ENCODE measurements around the gene C10orf71.

The C10orf71 gene

DNA sequence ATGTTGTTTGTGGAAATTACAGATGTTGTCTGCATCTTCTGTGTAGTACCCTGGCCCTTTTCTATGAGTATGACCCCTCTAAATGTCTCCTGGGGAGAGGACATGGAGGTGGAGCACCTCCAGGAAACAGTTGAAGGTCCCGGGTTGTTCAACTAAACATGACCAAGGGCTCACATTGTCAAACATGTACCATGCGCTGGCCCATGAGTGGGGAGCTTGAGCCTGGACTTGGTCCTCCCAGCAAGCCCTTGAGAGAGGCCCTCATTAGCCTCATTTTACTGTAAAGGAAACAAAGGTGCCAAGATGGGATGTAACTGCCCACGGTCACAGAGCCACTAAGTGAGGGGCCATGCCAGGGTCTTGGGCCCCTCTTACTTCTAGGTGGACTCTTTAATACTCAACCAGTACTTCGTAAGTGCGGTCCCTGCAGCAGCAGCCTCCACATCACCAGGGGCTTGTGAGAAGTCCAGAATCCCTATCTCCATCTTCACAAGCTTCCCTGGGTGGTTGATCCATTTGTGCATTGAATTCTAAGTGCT, 31.2 kb downstream of the C10orf71 start:
- DNase-seq (ENCODE audit: low spot score): no peak
- in situ Hi-C loops (cut with MboI; ENCODE audit: low pct_unique_long_range_greater_than_20kb, low sequenced_read_pairs, unreplicated experiment): no loop called here

GRCh38 chr10:49331431-49331830, 32.5 kb downstream of the C10orf71 start:
- TF ChIP-seq, protein P1, sequence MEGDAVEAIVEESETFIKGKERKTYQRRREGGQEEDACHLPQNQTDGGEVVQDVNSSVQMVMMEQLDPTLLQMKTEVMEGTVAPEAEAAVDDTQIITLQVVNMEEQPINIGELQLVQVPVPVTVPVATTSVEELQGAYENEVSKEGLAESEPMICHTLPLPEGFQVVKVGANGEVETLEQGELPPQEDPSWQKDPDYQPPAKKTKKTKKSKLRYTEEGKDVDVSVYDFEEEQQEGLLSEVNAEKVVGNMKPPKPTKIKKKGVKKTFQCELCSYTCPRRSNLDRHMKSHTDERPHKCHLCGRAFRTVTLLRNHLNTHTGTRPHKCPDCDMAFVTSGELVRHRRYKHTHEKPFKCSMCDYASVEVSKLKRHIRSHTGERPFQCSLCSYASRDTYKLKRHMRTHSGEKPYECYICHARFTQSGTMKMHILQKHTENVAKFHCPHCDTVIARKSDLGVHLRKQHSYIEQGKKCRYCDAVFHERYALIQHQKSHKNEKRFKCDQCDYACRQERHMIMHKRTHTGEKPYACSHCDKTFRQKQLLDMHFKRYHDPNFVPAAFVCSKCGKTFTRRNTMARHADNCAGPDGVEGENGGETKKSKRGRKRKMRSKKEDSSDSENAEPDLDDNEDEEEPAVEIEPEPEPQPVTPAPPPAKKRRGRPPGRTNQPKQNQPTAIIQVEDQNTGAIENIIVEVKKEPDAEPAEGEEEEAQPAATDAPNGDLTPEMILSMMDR (IDR thresholded peaks at IDR 0.05; ENCODE audit: extremely low read depth, insufficient read depth, missing control alignments): no peak
- in situ Hi-C loops (cut with MboI; ENCODE audit: low pct_unique_long_range_greater_than_20kb, low sequenced_read_pairs, unreplicated experiment): no loop called here
- DNase-seq (ENCODE audit: low spot score): no peak

More for the DNA sequence above, 31.2 kb downstream of the C10orf71 start:
- TF ChIP-seq, protein P1 (IDR thresholded peaks at IDR 0.05; ENCODE audit: extremely low read depth, insufficient read depth, missing control alignments): no peak

GRCh38 chr10:49332333-49332732, 33.4 kb downstream of the C10orf71 start:
- in situ Hi-C loops (cut with MboI; ENCODE audit: low pct_unique_long_range_greater_than_20kb, low sequenced_read_pairs, unreplicated experiment): no loop called here
- no peak for DNase-seq (ENCODE audit: low spot score)
- TF ChIP-seq, protein P1 (IDR thresholded peaks at IDR 0.05; ENCODE audit: extremely low read depth, insufficient read depth, missing control alignments): no peak

DNA sequence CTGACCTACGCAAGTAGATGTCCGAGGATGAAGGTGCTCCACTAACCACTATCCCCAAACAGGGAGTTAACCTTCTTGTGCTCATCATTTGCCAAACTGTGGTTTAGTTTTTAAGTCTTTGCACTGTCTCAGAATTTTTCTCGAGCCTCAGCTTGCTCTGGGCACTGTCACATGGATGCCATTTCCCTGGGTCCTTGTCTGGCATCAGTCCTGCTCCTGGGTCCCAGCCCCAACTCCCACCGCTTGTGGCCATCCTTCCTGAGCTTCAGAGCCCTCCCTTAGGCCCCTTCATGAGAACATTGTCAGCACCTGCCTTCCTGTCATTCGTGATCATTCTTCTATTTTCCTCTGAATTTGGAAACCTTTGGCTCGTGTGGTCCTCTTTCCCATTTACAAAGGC, 33.8 kb downstream of the C10orf71 start:
- TF ChIP-seq, protein P1 (IDR thresholded peaks at IDR 0.05; ENCODE audit: extremely low read depth, insufficient read depth, missing control alignments): no peak
- no peak for DNase-seq (ENCODE audit: low spot score)
- in situ Hi-C loops (cut with MboI; ENCODE audit: low pct_unique_long_range_greater_than_20kb, low sequenced_read_pairs, unreplicated experiment): no loop called here

- no peak for DNase-seq (ENCODE audit: low spot score)
- TF ChIP-seq, protein P1 (IDR thresholded peaks at IDR 0.05; ENCODE audit: extremely low read depth, insufficient read depth, missing control alignments): no peak
- in situ Hi-C loops (cut with MboI; ENCODE audit: low pct_unique_long_range_greater_than_20kb, low sequenced_read_pairs, unreplicated experiment): no loop called here
Observed at GRCh38 chr10:49333192-49333591, 34.2 kb downstream of the C10orf71 start.

- DNase-seq (ENCODE audit: low spot score): no peak
- in situ Hi-C loops (cut with MboI; ENCODE audit: low pct_unique_long_range_greater_than_20kb, low sequenced_read_pairs, unreplicated experiment): no loop called here
- TF ChIP-seq, protein P1 (IDR thresholded peaks at IDR 0.05; ENCODE audit: extremely low read depth, insufficient read depth, missing control alignments): no peak
Observed at GRCh38 chr10:49334964-49335363, 36.0 kb downstream of the C10orf71 start.

All from GM13977 (cell line).